HUES48 (cell line): ENCODE measurements around the gene RTN4IP1.

Experiments used
- H3K27ac ChIP-seq: one replicate; pipeline ENCODE4 v1.7.0; 2013; ENCODE audit warnings: low read depth, low read length, inconsistent platforms
- H3K27me3 ChIP-seq: 2 replicates; pipeline ENCODE4 v1.6.1; 2013; ENCODE audit warnings: mild to moderate bottlenecking, low read length; ENCODE audit not compliant: control insufficient read depth, insufficient read depth
- H3K36me3 ChIP-seq: 2 replicates; pipeline ENCODE4 v1.6.1; 2013; ENCODE audit warnings: low read length; ENCODE audit not compliant: control insufficient read depth, insufficient read depth
- H3K4me1 ChIP-seq: 2 replicates; pipeline ENCODE4 v1.6.1; 2013; ENCODE audit warnings: mild to moderate bottlenecking, low read length; ENCODE audit not compliant: control insufficient read depth, insufficient read depth
- H3K4me3 ChIP-seq: 2 replicates; pipeline ENCODE4 v1.5.1; 2013; ENCODE audit warnings: mild to moderate bottlenecking, low read depth, low read length
- H3K9ac ChIP-seq: 2 replicates; pipeline ENCODE4 v1.6.1; 2013; ENCODE audit warnings: mild to moderate bottlenecking, low read depth, low read length, moderate library complexity
- H3K9me3 ChIP-seq: 2 replicates; pipeline ENCODE4 v1.6.1; 2013; ENCODE audit warnings: low read length; ENCODE audit not compliant: control insufficient read depth, insufficient read depth

The RTN4IP1 gene, protein sequence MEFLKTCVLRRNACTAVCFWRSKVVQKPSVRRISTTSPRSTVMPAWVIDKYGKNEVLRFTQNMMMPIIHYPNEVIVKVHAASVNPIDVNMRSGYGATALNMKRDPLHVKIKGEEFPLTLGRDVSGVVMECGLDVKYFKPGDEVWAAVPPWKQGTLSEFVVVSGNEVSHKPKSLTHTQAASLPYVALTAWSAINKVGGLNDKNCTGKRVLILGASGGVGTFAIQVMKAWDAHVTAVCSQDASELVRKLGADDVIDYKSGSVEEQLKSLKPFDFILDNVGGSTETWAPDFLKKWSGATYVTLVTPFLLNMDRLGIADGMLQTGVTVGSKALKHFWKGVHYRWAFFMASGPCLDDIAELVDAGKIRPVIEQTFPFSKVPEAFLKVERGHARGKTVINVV

DNA sequence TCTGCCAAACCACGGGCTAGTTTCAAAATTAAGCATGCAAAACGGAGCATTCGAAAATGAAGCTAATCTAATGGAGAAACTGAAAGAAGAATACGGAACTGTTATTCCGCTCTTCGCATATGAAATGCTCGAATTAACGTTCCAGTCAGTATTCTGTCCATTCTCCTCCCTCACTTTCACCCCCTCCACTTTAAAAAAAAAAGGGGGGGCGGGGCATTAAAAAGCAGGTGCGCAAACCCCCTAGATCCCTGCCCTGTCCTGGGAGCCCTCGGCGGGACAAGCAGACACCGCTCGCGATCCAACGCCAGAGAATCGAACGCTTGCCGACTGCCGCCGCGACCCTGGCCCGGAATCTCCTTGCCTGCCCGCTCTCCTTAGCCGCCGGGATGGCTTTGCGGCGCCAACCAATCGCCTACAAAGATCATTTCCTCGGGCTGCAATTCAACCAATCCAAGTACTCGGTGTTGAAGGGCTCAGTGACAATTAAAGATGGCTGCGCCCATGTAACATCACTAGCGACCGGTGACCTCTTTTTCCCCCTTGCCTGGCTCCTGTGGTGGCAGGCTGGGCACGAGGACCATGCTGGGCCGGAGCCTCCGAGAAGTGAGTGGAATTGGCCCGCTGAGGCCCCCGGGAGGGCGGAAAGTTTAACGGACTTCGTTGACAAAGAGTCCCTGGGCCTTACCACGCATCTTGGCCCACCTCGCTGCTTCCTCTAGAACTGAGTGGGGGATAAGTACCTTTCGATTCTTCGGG lies at the start of gene RTN4IP1, which contains the start of gene QRSL1:
RTN4IP1 (minus strand) TSS at position 396 of the 756 bp plus-strand sequence. CDS start 477 bp downstream, outside the sequence.
QRSL1 (plus strand) TSS at position 476 of the 756 bp plus-strand sequence; CDS start at position 580, 104 bp downstream.
- Histone ChIP-seq H3K9me3 (no peaks in the 10 kb centered on the region), H3K27ac (peak within 1 kb of the TSS; percentile 95), H3K9ac (peak within 1 kb of the TSS; percentile 92), H3K4me3 (peak within 1 kb of the TSS; percentile 89), H3K36me3 (no peaks in the 10 kb centered on the region), H3K4me1 (peaks cover 31% of the 10 kb centered on the region), H3K27me3 (no peaks in the 10 kb centered on the region)

DNA sequence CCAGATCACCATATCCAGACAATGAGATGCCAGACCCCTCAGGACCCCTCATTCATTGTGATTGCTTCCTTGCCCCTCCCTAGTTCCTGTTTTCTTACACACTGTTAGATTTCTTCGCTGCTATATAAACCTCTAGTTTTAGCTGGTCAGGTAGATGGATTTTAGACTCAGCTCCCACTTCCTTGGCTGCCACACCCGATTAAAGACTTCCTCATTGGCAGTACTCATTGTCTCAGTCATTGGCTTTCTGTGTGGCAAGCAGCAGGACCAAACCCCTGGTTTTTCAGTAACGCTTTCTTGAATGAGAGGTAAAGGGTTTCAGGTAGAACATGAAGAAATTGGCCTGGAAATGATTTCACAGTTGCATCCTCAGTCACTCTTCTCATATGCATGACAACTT lies 48.0 kb upstream of the RTN4IP1 start:
- Histone ChIP-seq H3K36me3 (no peaks in the 10 kb centered on the region), H3K9ac (no peak overlapping the region), H3K27me3 (no peaks in the 10 kb centered on the region), H3K4me1 (peaks cover 7% of the 10 kb centered on the region), H3K4me3 (no peak overlapping the region), H3K27ac (no peak overlapping the region), H3K9me3 (no peaks in the 10 kb centered on the region)

GRCh38 chr6:106674541-106675229 lies 45.4 kb upstream of the RTN4IP1 start:
- H3K4me1 ChIP-seq = peaks cover 14% of the 10 kb centered on the region
- H3K9me3 ChIP-seq = no peaks in the 10 kb centered on the region
- no peaks in the 10 kb centered on the region for H3K27me3 ChIP-seq
- no peaks in the 10 kb centered on the region for H3K36me3 ChIP-seq
- no peak overlapping the region for H3K9ac ChIP-seq
- no peak overlapping the region for H3K27ac ChIP-seq
- no peak overlapping the region for H3K4me3 ChIP-seq

DNA sequence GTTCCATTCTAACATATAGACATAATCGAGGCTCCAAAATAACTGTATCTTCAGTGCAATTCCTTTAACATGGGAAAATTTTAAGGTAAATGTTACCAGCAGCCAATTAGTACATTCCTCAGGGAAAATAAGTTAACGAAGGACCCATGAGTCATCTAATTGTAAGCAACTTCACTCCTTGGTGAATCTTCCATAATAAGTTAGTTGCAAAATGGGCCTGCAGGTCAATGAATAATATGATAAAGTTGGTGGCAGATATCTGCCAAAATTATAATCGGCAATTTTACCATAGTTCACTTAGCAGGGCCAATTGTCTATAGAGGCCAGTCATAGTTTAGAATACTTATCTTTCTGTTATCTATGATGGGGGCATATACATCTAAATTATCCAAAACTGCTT lies 42.4 kb upstream of the RTN4IP1 start:
- no peak overlapping the region for H3K9ac ChIP-seq
- H3K27me3 ChIP-seq = no peaks in the 10 kb centered on the region
- H3K27ac ChIP-seq = no peak overlapping the region
- H3K9me3 ChIP-seq = no peaks in the 10 kb centered on the region
- no peak overlapping the region for H3K4me3 ChIP-seq
- H3K36me3 ChIP-seq = no peaks in the 10 kb centered on the region
- H3K4me1 ChIP-seq = peaks cover 18% of the 10 kb centered on the region

GRCh38 chr6:106670236-106670635 lies 40.9 kb upstream of the RTN4IP1 start:
- no peak overlapping the region for H3K9ac ChIP-seq
- H3K9me3 ChIP-seq = no peaks in the 10 kb centered on the region
- peaks cover 23% of the 10 kb centered on the region for H3K4me1 ChIP-seq
- no peak overlapping the region for H3K4me3 ChIP-seq
- H3K27me3 ChIP-seq = no peaks in the 10 kb centered on the region
- no peak overlapping the region for H3K27ac ChIP-seq
- H3K36me3 ChIP-seq = peaks cover 7% of the 10 kb centered on the region

DNA sequence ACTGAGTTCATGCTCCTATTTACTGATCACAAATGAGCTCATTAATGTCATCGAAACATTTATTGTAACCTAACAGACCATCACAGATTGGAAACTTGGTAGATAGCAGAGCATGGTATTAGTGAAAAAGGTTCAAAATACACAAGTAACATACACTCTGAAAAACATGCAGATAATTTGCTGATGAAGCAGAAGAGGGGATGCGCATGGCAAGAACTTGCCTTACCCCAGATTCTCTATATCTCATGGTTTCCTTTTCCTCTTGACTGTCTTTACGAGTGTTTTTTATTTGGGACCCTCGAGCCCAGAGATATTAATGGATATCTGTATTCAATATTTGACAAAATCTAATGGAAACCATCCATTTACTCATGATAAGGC lies 37.7 kb upstream of the RTN4IP1 start:
- H3K27ac ChIP-seq = peak overlapping the region; percentile 11
- H3K4me1 ChIP-seq = peaks cover 14% of the 10 kb centered on the region
- H3K36me3 ChIP-seq = peaks cover 35% of the 10 kb centered on the region
- H3K9ac ChIP-seq = no peak overlapping the region
- H3K9me3 ChIP-seq = no peaks in the 10 kb centered on the region
- no peak overlapping the region for H3K4me3 ChIP-seq
- no peaks in the 10 kb centered on the region for H3K27me3 ChIP-seq

- Histone ChIP-seq H3K4me1 (peaks cover 10% of the 10 kb centered on the region), H3K9ac (no peak overlapping the region)
Measured at GRCh38 chr6:106666282-106667021, 37.2 kb upstream of the RTN4IP1 start.

GRCh38 chr6:106662458-106662857 lies 33.2 kb upstream of the RTN4IP1 start:
- H3K4me3 ChIP-seq = no peak overlapping the region
- H3K4me1 ChIP-seq = peaks cover 21% of the 10 kb centered on the region
- no peak overlapping the region for H3K27ac ChIP-seq
- no peaks in the 10 kb centered on the region for H3K27me3 ChIP-seq
- no peak overlapping the region for H3K9ac ChIP-seq
- H3K36me3 ChIP-seq = peaks cover 50% of the 10 kb centered on the region
- H3K9me3 ChIP-seq = peaks cover 7% of the 10 kb centered on the region; the same call in 1 of the 2 replicates

More at GRCh38 chr6:106666282-106667021, 37.2 kb upstream of the RTN4IP1 start:
- Histone ChIP-seq H3K27ac (peak overlapping the region; percentile 11), H3K36me3 (peaks cover 35% of the 10 kb centered on the region), H3K9me3 (no peaks in the 10 kb centered on the region), H3K4me3 (no peak overlapping the region), H3K27me3 (no peaks in the 10 kb centered on the region)

DNA sequence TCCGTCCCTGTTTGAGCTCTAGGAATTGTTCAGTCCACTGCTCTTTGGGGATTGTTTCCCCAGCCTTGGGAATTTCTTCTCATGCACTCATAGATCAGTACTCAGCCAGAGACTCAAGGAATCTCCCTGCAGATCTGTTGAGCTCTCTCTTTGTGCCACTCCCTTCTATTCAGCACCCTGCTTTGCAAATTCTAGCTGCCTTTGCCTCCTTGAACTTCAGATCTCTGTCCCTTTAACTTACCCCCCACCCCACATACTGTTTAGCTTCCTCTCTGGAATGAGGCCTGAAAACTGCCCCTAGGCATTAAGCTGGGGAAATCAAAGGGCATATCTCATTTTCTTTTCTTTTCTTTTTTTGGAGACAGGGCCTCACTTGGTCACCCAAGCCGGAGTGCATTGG lies 30.6 kb upstream of the RTN4IP1 start:
- H3K9me3 ChIP-seq = peaks cover 7% of the 10 kb centered on the region
- H3K4me1 ChIP-seq = peaks cover 11% of the 10 kb centered on the region
- H3K36me3 ChIP-seq = peaks cover 65% of the 10 kb centered on the region
- peak overlapping the region; percentile 45 for H3K27ac ChIP-seq
- H3K27me3 ChIP-seq = no peaks in the 10 kb centered on the region
- H3K4me3 ChIP-seq = no peak overlapping the region
- H3K9ac ChIP-seq = no peak overlapping the region

GRCh38 chr6:106658469-106658868 lies 29.2 kb upstream of the RTN4IP1 start:
- Histone ChIP-seq H3K4me1 (peaks cover 11% of the 10 kb centered on the region), H3K27ac (no peak overlapping the region), H3K9ac (no peak overlapping the region), H3K36me3 (peaks cover 64% of the 10 kb centered on the region), H3K27me3 (no peaks in the 10 kb centered on the region), H3K9me3 (peaks cover 7% of the 10 kb centered on the region), H3K4me3 (no peak overlapping the region)
